Right lobe of liver (tissue), 6 donors: ENCODE data around the gene NCL. TPM values are rescaled to one million over a fixed set of nuclear protein-coding genes. Genes with fewer than 3 reads are reported as not detected.
A peak's percentile ranks its signal among the peaks of the same experiment; 100 is the strongest.

Experiments used
- ATAC-seq, 4 donors: fragments of 200-7000 bp; cut with Tn5 transposase; one replicate each; pipeline ENCODE4 v1.9.1; 2020; ENCODE audit warnings: mild to moderate bottlenecking in 4 of 4, moderate library complexity in 4 of 4
- DNase-seq, 3 donors: peaks; one replicate each; pipeline ENCODE4 v3.0.0-alpha.2; 2020
- H3K27ac ChIP-seq, 3 donors: fragments of 200-600 bp; one replicate each; pipeline ENCODE4 v1.8.0; 2022
- H3K27me3 ChIP-seq, 2 donors: fragments of 200-600 bp; one replicate each; pipeline ENCODE4 v1.8.0; 2022
- H3K36me3 ChIP-seq, 4 donors: fragments of 200-600 bp; sonication (generic) in 1 of 4; one replicate each; pipeline versions ENCODE4 v1.5.1 to v1.8.0; 2017 to 2022; ENCODE audit warnings: control low read depth in 1 of 4
- H3K4me1 ChIP-seq, 4 donors: fragments of 200-600 bp; sonication (generic) in 1 of 4; one replicate each; pipeline versions ENCODE4 v1.5.1 to v1.8.0; 2017 to 2022; ENCODE audit warnings: control low read depth in 1 of 4
- H3K4me3 ChIP-seq, 3 donors: fragments of 200-600 bp; one replicate each; pipeline ENCODE4 v1.8.0; 2022
- H3K9me3 ChIP-seq, 4 donors: fragments of 200-600 bp; sonication (generic) in 1 of 4; one replicate each; pipeline versions ENCODE4 v1.5.1 to v1.8.0; 2017 to 2022; ENCODE audit warnings: control low read depth in 1 of 4
- CTCF ChIP-seq, 4 donors: fragments of 200-600 bp in 3 of 4; fragments of 450-650 bp in 1 of 4; IDR thresholded peaks; one replicate each; pipeline versions ENCODE4 v1.5.1 to v1.8.0; 2016 to 2022; ENCODE audit warnings: antibody characterized with exemption in 4 of 4, mild to moderate bottlenecking in 2 of 4
- POLR2A ChIP-seq: fragments of 450-650 bp; IDR thresholded peaks from one replicate; pipeline ENCODE4 v1.6.1; 2017; ENCODE audit warnings: antibody characterized with exemption, mild to moderate bottlenecking
- WGBS: methylation state at CpG from one replicate; pipeline ENCODE4 v1.1.6; 2018; ENCODE audit warnings: low coverage, low lambda C conversion rate; ENCODE audit not compliant: insufficient coverage; ENCODE audit errors: missing lambda C conversion rate; 5-methylcytosine and 5-hydroxymethylcytosine counted together
- intact Hi-C, 2 donors: fragments of 100-400 bp; cut with DNase I; formaldehyde crosslinking; loops; one replicate each; pipeline versions ENCODE4 v1.11.2 to v1.14.1; 2022
- total RNA-seq, 6 experiments: library from RNA; depleted of rRNA in 2 of 6; stranded (reverse); fragments of >200 nt in 2 of 6; fragmentation: NEBNext Ultra II Directional in 3 of 6; extraction: Animal tissue kit (Norgen Biotek cat#: 25700) in 3 of 6; gene quantifications; one replicate each; pipeline versions ENCODE4 v1.1.0 to v1.2.4, GENCODE V29; 2016 to 2023
- donor health status: DM: no; HTN: yes; CAD: no.
- donor health status: DM: no; HTN: no; CAD: no.
- donor health status: DM: no; HTN: no; CAD: no.
- donor health status: DM: no; HTN: yes; CAD: no.
- donor health status: DM: no; HTN: yes; CAD: no.

The NCL gene
- total RNA-seq, 6 experiments from 2014 or later, result 78.8 to 203 (median 146) TPM

- intact Hi-C loops, result no loop called here
- DNase-seq (no peak), ATAC-seq (no peak)
- Histone ChIP-seq H3K9me3 (no peaks in the 10 kb centered on the region), H3K36me3 (no peaks in the 10 kb centered on the region), H3K4me3 (no peak overlapping the region), H3K27me3 (no peaks in the 10 kb centered on the region), H3K27ac (no peak overlapping the region), H3K4me1 (no peaks in the 10 kb centered on the region)
- 93% methylated on average over 8 of the region's 10 CpGs for WGBS
- TF ChIP-seq CTCF (IDR thresholded peaks at IDR 0.05), result no peak
- no peak for TF ChIP-seq POLR2A
These were observed 41.1 kb downstream of the NCL start for GRCh38 chr2:231423176-231423575.

GRCh38 chr2:231422056-231422455 lies 42.2 kb downstream of the NCL start:
- no peak for TF ChIP-seq CTCF (IDR thresholded peaks at IDR 0.05)
- TF ChIP-seq POLR2A, result no peak
- intact Hi-C loops, result no loop called here
- Histone ChIP-seq H3K27ac (no peak overlapping the region), H3K36me3 (no peaks in the 10 kb centered on the region), H3K4me1 (no peaks in the 10 kb centered on the region), H3K27me3 (no peaks in the 10 kb centered on the region), H3K9me3 (no peaks in the 10 kb centered on the region), H3K4me3 (no peak overlapping the region)
- ATAC-seq (no peak), DNase-seq (no peak)
- WGBS, result 87% methylated on average over 2 of the region's 2 CpGs

GRCh38 chr2:231421051-231421580 lies 43.2 kb downstream of the NCL start:
- no peak overlapping the region for H3K4me3 ChIP-seq
- DNase-seq, result no peak
- no peaks in the 10 kb centered on the region for H3K4me1 ChIP-seq
- H3K36me3 ChIP-seq, result no peaks in the 10 kb centered on the region
- no peak for ATAC-seq
- WGBS, result 75% methylated on average over 5 of the region's 9 CpGs
- TF ChIP-seq CTCF (IDR thresholded peaks at IDR 0.05), result no peak
- TF ChIP-seq POLR2A, result no peak
- no peaks in the 10 kb centered on the region for H3K9me3 ChIP-seq
- no peaks in the 10 kb centered on the region for H3K27me3 ChIP-seq
- intact Hi-C loops, result no loop called here
- H3K27ac ChIP-seq, result no peak overlapping the region

- ATAC-seq, result peak in 1 of 4 donors; percentile 24
- H3K9me3 ChIP-seq, result no peaks in the 10 kb centered on the region
- TF ChIP-seq POLR2A, result no peak
- TF ChIP-seq CTCF (IDR thresholded peaks at IDR 0.05), result no peak
- no peaks in the 10 kb centered on the region for H3K4me1 ChIP-seq
- H3K4me3 ChIP-seq, result no peak overlapping the region
- no peak for DNase-seq
- intact Hi-C loops, result no loop called here
- WGBS, result 76% methylated on average over 12 of the region's 26 CpGs
- H3K36me3 ChIP-seq, result no peaks in the 10 kb centered on the region
- no peak overlapping the region for H3K27ac ChIP-seq
- no peaks in the 10 kb centered on the region for H3K27me3 ChIP-seq
These were observed 45.3 kb downstream of the NCL start for GRCh38 chr2:231418820-231419640.
